Kidney (tissue), 14 donors: ENCODE results near the gene RNF14. TPM values are rescaled to one million over a fixed set of nuclear protein-coding genes. Genes with fewer than 3 reads are reported as not detected.

ENCODE experiments used
- DNase-seq, 5 donors: peaks; one replicate each; pipeline ENCODE4 v3.0.0-alpha.2; 2013 to 2020
- FAIRE-seq: peaks from 2 replicates; lab custom pipeline; 2012; peaks lifted over from hg19 to GRCh38; lab: Jason Lieb, UNC
- H3K27ac ChIP-seq, 2 donors: one replicate each; pipeline ENCODE4 v1.7.0; 2013; ENCODE audit warnings: low read depth in 2 of 2, low read length in 2 of 2, inconsistent platforms in 1 of 2
- H3K27me3 ChIP-seq: one replicate; pipeline ENCODE4 v1.7.1; 2013; ENCODE audit warnings: low read length, inconsistent platforms; ENCODE audit not compliant: control insufficient read depth, insufficient read depth
- H3K36me3 ChIP-seq, 3 donors: one replicate each; pipeline versions ENCODE4 v1.7.0 to v1.7.1; 2013; ENCODE audit warnings: low read length in 3 of 3, control low read depth in 1 of 3, inconsistent platforms in 1 of 3; ENCODE audit not compliant: insufficient read depth in 3 of 3, control insufficient read depth in 2 of 3
- H3K4me1 ChIP-seq, 3 donors: one replicate each; pipeline versions ENCODE4 v1.7.0 to v1.7.1; 2013; ENCODE audit warnings: low read length in 3 of 3, inconsistent platforms in 1 of 3, low read depth in 1 of 3; ENCODE audit not compliant: control insufficient read depth in 2 of 3, insufficient read depth in 2 of 3
- H3K4me3 ChIP-seq, 3 donors: one replicate each; pipeline versions ENCODE4 v1.7.0 to v1.8.1; 2013; ENCODE audit warnings: low read length in 3 of 3, control low read depth in 1 of 3, inconsistent platforms in 1 of 3
- H3K9ac ChIP-seq, 3 donors: one replicate each; pipeline versions ENCODE4 v1.7.0 to v1.7.1; 2013; ENCODE audit warnings: low read length in 3 of 3, control low read depth in 1 of 3, inconsistent platforms in 1 of 3
- H3K9me3 ChIP-seq, 3 donors: one replicate each; pipeline versions ENCODE4 v1.7.0 to v1.7.1; 2013; ENCODE audit warnings: low read length in 3 of 3, control low read depth in 1 of 3, inconsistent platforms in 1 of 3; ENCODE audit not compliant: control insufficient read depth in 2 of 3, insufficient read depth in 1 of 3
- intact Hi-C: fragments of 100-400 bp; cut with DNase I; formaldehyde crosslinking; loops from one replicate; pipeline ENCODE4 v1.11.1; 2022
- polyA plus RNA-seq: library from polyadenylated mRNA; stranded (reverse); fragments of 350-450 nt; fragmentation: Illumina TruSeq; extraction: RNeasy Lipid Tissue Mini Kit (QIAGEN cat#74804); gene quantifications from one replicate; pipeline ENCODE4 v1.2.3, GENCODE V29; 2014; ENCODE audit warnings: low read depth, low replicate concordance; ENCODE audit not compliant: insufficient read depth
- total RNA-seq: library from RNA; stranded (reverse); fragmentation: NEBNext Ultra II Directional; extraction: Animal tissue kit (Norgen Biotek cat#: 25700); gene quantifications from one replicate; pipeline ENCODE4 v1.2.1, GENCODE V29; 2021
- TF ChIP-seq, protein P1 (sequence below): IDR thresholded peaks from 3 replicates; pipeline ENCODE4 v1.5.1; 2012; ENCODE audit warnings: mild to moderate bottlenecking, moderate library complexity, borderline replicate concordance; ENCODE audit not compliant: insufficient read depth; ENCODE audit errors: extremely low read depth
- donor health status: control.
- donor health status: control.
- donor health status: control.
- donor health status: control.
- donor health status: control.
- donor health status: DM: yes; HTN: yes; CAD: no.
- donor health status: Normal renal cell carcinoma (clear cell type).

Gene RNF14
- total and polyA plus RNA-seq, 2 donors from 2014 or later, result 53.5 to 69.3 TPM

- H3K9ac ChIP-seq, result peak overlapping the region; percentile 14 to 88 (median 74)
These were observed 55.9 kb downstream of the RNF14 start for GRCh38 chr5:142024771-142025304.

GRCh38 chr5:142025637-142026036 lies 56.7 kb downstream of the RNF14 start:
- Histone ChIP-seq H3K9me3 (no peaks in the 10 kb centered on the region), H3K4me3 (peak overlapping the region in 2 of 3 donors; percentile 70 to 90), H3K9ac (no peak overlapping the region), H3K27me3 (no peaks in the 10 kb centered on the region), H3K27ac (no peak overlapping the region), H3K4me1 (no peaks in the 10 kb centered on the region), H3K36me3 (no peaks in the 10 kb centered on the region)
- DNase-seq (peak in 1 of 5 donors; percentile 11), FAIRE-seq (no peak)
- TF ChIP-seq, protein P1, sequence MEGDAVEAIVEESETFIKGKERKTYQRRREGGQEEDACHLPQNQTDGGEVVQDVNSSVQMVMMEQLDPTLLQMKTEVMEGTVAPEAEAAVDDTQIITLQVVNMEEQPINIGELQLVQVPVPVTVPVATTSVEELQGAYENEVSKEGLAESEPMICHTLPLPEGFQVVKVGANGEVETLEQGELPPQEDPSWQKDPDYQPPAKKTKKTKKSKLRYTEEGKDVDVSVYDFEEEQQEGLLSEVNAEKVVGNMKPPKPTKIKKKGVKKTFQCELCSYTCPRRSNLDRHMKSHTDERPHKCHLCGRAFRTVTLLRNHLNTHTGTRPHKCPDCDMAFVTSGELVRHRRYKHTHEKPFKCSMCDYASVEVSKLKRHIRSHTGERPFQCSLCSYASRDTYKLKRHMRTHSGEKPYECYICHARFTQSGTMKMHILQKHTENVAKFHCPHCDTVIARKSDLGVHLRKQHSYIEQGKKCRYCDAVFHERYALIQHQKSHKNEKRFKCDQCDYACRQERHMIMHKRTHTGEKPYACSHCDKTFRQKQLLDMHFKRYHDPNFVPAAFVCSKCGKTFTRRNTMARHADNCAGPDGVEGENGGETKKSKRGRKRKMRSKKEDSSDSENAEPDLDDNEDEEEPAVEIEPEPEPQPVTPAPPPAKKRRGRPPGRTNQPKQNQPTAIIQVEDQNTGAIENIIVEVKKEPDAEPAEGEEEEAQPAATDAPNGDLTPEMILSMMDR, result no peak
- intact Hi-C loops, result no loop called here

More at GRCh38 chr5:142024771-142025304, 55.9 kb downstream of the RNF14 start:
- H3K4me1 ChIP-seq, result no peaks in the 10 kb centered on the region
- H3K4me3 ChIP-seq, result peak overlapping the region; percentile 70 to 90 (median 89)
- H3K9me3 ChIP-seq, result no peaks in the 10 kb centered on the region
- H3K27me3 ChIP-seq, result no peaks in the 10 kb centered on the region
- H3K36me3 ChIP-seq, result no peaks in the 10 kb centered on the region
- TF ChIP-seq, protein P1, result no peak
- H3K27ac ChIP-seq, result peak overlapping the region; percentile 65 to 85
- FAIRE-seq (no peak), DNase-seq (peak; percentile 90 to 96 (median 95))
- intact Hi-C loops, result no loop called here

DNA sequence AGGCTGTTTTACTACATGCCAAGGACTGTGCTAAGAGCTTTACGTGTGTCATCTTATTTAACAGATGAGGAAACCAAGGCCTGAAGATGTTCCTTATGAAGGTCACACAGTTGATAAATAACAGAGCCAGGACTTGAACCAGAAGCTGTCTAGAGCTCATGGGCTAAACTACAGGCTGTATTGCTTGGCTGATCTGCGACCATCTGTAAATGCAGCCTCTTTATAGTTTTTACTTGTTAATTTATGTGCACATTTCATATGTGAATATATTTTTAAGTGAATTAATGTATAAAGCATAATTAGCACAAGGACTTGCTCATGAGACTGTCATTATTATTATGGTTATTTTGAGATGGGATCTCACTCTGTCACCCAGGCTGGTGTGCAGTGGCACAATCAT lies 63.2 kb downstream of the RNF14 start:
- Histone ChIP-seq H3K27ac (no peak overlapping the region), H3K27me3 (no peaks in the 10 kb centered on the region), H3K9me3 (no peaks in the 10 kb centered on the region), H3K36me3 (no peaks in the 10 kb centered on the region), H3K4me3 (no peak overlapping the region), H3K4me1 (no peaks in the 10 kb centered on the region), H3K9ac (no peak overlapping the region)
- DNase-seq, result peak in 1 of 5 donors; percentile 2
- no peak for FAIRE-seq
- intact Hi-C loops, result no loop called here
- TF ChIP-seq, protein P1, result no peak
